A375 (cell line): ENCODE measurements around the gene RAB6C. TPM values are rescaled to one million over a fixed set of nuclear protein-coding genes. Genes with fewer than 3 reads are reported as not detected.

Experiments used
- total RNA-seq: library from RNA; depleted of rRNA; stranded (reverse); fragments of >200 nt; shearing (Covaris generic); gene quantifications from 2 replicates; pipeline ENCODE4 v1.2.3, GENCODE V29; 2014; rRNA removed

Gene RAB6C
- total RNA-seq: 0.05 TPM in 1 of 2 replicates, not detected in the other

DNA sequence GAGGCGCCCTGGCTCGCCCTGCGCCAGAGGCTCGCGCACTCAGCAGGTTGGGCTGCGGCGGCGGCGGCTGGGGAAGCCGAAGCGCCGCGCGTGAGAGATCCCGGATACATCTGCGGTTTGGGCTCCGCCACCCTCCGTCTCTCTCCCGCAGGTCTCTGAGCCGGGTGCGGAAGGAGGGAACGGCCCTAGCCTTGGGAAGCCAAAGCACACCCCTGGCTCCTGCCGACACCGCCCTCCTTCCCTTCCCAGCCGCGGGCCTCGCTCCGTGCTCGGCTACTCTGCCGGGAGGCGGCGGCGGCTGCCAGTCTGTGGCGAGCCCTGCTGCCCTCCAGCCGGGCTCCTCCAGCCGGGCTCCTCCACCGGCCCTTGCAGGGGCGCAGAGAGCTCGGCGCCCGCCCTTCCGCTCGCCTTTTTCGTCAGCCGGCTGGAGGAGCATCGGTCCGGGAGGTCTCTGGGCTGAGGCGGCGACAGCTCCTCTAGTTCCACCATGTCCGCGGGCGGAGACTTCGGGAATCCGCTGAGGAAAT, at the start of gene RAB6C:
Gene RAB6C, plus strand, starts transcription at position 38 of the 527 bp plus-strand sequence. Its CDS starts 450 bp downstream, at position 488.

Other genes with a start within 250 kb of the RAB6C start
- 15.5 and 16.4 TPM in 2 replicates for gene POTEF, start 149.6 kb downstream of the RAB6C start, total RNA-seq
- 16.5 and 21.1 TPM in 2 replicates for gene CCDC74B, start 165.4 kb downstream of the RAB6C start, total RNA-seq
- gene SMPD4, start 201.9 kb downstream of the RAB6C start, total RNA-seq: 23.0 and 24.3 TPM in 2 replicates
- gene MZT2B, start 202.6 kb downstream of the RAB6C start, total RNA-seq: 185 and 203 TPM in 2 replicates
- not detected in 2 replicates for gene TUBA3E, start 218.8 kb downstream of the RAB6C start, total RNA-seq